GM18909 (cell line): Measurements from ENCODE around the gene STX5.
A peak's percentile ranks its signal among the peaks of the same experiment; 100 is the strongest.
"Not testable (repeated sequence)": the region's sequence is repeated elsewhere in the genome, so short reads cannot be mapped to it uniquely, and the experiment has no call there.

Experiments used
- ATAC-seq: cut with Tn5 transposase; IDR thresholded peaks from one replicate; pipeline ENCODE4 v1.9.1; 2021; ENCODE audit warnings: mild to moderate bottlenecking; ENCODE audit not compliant: unreplicated experiment, poor library complexity

Gene STX5

DNA sequence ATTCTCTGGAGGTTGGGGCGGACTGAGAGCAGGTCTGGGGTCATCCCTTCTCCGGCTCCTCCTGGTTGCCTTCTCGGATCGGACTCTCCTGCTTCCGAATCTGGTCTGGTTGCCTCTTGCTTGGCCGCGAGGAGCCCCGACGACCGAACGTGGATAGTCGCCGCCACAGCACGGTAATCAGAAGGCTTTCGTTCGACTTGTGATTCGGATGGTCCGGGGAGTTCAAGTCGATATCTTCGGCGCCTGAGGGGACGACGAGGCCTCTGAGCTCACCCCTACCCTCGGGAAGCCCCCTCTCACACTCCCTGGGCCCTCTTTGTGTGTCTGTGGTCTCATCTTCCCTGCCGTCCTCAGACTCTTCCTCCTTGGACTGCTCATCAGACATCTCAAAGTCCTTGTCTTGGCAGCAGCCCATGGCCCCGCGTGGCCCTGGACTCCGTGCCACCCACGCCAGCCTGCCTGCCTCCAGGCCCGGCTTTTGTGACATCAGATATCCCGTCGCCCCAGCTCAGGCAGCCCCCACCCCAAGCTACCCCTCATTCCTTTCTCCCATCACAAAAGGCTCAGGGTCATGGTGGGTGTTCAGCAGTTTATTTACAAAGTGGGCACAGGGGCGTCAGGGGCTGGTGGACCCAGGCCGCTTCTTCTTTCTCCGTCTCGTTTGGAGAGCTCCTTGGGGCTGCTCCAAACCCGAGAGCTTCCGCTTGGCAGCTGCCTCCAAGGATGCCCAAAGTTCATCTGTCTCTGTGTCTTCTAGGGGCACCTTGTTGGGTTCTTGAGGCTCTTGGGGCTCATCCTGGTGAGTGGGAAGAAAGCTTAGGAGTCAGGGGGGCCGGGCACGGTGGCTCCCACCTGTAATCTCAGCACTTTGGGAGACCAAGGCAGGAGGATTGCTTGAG lies 734 bp upstream of the STX5 start, which contains the start of gene TEX54:
TEX54 (minus strand) TSS at position 506 of the 899 bp plus-strand sequence.
- ATAC-seq = peak; percentile 16

DNA sequence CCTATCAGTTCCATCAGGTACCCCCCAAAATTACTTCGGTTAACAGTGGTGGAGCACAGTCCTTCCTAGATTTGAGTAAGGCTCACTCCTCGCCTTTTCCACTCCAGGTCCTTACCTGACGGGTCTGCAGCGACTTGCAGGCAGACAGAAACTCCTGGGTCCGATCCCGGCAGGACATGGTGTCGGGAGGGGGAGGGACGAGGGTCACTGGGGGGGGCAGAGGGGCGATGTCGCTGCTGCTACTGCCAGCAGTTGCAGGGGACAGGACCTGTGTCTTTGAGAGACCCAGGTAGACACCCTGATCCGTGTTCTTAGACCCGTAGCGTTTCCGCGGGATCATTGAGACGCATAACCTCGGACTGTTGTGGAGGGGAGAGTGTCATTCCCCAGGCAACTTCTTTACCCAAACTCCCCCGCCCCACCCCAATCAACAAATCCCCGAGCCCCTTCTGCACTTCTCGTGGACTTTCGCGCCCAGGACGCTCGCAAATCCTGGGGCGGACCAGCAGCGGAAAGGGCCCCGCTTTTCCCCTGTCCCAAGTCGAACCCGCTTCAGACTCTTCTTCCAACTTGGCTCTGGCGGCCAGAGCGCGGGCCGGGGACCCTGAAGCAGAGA lies 839 bp downstream of the STX5 start:
- no peak for ATAC-seq

DNA sequence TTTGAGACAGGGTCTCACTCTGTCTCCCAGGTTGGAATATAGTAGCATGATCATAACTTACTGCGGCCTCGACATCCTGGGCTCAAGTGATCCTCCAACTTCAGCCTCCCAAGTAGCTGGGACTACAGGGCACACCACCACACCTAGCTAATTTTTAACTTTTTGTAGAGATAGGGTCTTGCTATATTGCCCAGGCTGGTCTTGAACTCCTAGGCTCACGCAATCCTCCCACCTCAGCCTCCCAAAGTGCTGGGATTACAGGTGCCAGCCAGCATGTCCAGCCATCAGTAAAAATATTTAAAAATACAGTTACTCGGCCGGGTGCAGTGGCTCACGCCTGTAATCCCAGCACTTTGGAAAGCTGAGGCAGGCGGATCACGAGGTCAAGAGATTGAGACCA lies 3.7 kb downstream of the STX5 start:
- not testable (repeated sequence) for ATAC-seq

DNA sequence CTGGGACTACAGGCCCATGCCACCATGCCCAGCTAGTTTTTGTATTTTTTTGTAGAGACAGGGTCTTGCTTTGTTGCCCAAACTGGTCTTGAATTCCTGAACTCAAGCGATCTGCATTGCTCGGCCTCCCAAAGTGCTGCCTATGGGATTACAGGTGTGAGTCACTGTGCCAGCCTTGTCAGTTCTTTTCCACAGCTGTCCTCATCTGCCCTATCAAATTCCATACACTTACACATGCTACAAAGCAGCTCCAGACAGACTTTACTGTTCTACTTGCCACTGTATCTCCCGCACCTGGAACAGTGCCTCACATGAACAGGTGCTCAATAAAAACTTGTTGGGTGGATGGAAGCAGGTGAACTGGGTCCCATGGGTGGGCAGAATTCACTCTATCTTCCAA lies 8.2 kb downstream of the STX5 start:
- ATAC-seq = no peak

DNA sequence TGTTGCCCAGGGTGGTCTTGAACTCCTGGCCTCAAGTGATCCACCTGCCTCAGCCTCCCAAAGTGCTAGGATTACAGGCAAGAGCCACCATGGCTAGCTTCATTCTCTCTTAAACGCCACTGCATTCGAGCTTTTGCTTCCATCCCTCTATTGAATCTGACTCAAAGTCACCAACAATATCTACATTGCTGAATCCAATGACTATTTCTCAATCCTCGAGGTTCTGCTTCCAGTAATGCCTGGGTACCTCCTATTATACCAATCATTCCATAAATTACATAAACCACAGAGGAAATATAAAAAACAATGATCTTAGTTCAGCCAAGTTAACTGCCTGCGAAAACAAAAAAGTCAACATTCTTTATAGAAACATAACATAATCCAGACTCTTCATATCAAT lies 14.7 kb downstream of the STX5 start:
- ATAC-seq = no peak

DNA sequence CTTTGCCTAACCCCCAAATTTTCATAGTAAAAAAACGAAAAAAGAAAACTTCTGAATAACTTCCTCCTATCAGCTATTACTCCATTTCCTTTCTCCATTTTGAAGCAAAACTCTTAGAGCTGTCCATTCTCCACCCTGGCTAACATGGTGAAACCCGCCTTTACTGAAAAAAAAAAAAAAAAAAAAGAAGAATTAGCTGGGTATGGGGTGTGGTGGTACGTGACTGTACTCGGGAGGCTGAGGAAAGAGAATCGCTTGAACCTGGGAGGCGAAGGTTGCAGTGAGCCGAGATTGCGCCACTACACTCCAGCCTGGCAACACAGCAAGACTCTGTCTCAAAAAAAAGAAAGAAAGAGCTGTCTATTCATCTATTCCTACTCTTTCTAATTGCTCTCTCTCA lies 15.3 kb downstream of the STX5 start:
- ATAC-seq = no peak

DNA sequence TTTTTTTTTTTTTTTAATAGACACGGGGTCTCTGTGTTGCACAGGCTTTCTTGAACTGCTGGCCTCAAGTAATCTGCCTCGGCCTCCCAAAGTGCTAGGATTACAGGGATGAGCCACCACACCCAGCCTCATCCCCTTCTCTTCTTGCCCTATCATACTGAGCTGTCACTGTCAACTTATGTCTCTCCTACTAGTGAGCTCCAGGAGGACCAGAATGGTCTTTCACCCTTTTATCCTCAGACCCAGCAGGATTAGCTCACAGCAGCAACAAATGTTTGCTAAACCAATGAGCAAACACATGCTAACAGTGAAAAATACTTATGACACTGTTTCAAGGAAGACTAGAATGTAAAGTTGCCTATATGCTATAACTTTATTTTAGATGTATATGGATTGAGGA lies 20.2 kb downstream of the STX5 start:
- ATAC-seq = no peak

DNA sequence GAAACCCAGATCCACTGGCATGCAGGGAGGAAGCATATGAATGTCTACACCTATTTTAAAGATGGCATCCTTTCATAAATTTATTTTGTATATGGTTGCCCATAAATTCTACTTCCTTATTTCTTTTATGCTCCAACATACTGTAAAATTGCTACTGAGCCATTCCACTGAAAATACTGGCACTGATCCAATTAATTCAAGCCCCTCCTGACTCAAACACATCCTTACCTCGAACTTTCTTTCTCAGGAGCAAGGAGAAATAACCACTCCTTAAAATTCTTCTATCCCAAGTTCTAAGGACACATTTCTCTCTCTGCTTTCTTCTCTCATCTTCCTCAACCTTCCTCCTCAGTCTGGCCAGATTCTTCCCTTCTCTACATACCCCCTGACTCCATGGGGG lies 21.1 kb downstream of the STX5 start:
- ATAC-seq = no peak

DNA sequence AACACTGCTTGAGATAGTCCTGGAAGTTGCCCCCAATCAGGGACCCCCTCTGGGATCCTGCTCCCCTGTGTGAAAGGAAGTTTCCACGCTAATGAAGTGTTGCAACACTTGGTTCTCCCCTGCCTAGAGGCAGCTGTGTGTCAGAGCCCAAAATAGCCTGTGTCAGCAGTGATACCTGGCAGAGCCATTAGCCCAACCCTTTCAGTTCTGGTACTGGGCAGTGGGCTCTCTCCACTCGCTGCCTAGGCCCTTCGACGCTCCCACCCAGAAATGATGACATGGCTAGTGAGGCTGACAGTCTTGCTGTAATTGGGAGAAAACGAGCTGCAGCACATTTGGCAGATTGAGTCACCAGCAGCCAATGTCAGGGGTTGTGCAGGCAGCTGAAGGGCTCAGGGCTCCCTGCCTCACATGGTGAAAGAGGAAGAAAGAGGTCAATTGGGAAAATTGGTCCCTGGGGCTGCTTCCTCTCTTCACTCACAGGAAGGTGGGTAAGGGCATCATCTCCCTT lies 25.2 kb downstream of the STX5 start:
- ATAC-seq = no peak

DNA sequence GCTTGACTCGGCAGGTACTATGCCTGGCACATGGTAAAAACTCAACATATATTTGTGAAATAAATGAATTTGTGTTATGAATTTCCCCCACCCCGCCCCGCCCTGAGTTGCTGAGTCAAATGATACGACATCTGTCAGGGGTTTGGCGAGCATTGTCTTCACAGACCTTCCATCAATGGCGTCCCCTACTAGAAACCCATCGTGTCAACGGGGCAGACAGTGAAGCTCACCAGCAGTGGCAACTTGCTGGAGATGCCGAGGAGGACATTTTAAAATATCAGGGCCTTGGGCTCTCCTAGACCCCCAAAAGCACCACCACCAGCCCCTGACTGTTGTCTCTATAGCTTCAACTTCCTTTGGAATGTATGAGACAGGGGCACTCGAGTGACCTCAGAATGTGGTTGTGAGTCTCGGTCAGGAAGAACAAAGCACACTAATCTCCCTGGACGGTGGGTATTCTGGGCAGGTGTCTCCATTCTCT lies 25.9 kb downstream of the STX5 start:
- no peak for ATAC-seq

DNA sequence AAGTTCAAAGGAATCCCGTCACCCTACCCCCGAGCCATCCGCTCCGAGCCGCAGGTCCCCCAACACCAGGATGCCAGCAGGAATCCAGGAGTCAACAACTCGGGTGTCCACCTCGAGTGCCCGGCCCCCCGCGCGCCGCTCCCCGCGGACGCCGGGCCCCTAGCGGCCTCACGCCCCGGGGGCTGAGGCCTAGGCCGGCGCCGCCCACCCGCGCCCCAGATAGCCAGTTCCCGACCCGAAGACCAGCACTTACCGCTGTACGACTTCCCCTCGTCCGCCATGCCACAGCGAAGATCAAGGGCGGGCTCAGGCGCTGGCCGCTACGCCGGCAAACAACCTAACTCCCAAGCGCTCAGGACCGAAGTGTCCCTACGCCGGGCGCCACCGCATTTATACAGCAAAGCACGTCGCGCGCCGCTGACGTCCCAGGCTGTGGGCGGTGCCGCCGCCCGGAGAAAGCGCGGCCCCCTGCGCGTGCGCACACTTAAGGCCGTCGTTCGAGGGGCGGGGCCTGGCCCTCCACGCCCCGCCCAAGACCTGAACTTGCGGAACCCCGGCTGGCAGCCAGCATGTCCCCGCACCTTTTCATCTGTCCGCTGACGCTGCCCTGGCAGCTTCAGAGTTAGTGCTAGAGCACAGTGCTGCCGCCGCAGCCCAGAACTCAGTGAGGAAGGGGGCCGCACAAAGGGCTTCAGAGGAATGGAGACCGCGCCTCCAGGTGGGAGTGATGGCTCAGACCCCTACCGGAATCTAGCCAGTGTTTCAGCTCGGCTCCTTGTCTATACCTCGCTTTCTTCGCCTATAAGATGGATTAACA lies 26.6 kb downstream of the STX5 start, which contains the start of gene NXF1:
NXF1 (minus strand) TSS at position 365 of the 817 bp plus-strand sequence; CDS start at position 281, 84 bp downstream.
- ATAC-seq = peak; percentile 83

DNA sequence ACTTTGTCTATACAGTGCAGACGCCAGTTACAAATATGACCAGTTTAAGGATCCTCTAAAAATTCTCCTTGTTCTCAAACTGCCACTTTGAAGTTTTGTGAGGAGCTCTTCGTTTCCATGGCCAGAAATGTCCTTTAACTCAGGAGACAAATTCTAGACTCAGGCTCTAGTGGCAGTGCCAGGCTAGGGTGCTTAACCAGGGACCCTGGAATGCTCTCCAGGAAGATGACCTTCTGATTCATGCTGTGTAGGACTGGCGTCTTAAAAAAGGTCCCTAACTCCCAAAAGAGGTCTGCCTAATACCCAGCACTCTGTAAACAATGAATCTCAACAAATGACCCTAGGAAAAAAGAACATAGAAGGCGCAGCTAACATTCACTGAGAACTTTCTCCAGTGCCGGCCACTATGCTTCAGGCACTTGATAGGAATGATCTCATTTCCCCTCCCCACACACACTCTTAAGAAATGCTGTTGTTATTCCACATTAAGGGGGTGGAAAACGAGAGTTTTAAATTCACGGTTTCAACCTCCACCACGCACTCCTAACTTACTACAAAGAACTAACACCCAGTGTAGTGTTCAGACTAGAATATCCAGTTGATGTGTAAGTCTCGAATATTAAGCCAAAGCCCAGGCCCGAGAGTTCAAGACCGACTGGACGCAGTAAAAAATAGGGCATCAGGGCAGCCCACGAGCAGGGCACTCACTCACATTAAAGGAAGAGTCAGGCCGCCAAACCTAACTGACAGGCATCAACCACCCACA lies 27.4 kb downstream of the STX5 start:
- peak; percentile 3 for ATAC-seq

DNA sequence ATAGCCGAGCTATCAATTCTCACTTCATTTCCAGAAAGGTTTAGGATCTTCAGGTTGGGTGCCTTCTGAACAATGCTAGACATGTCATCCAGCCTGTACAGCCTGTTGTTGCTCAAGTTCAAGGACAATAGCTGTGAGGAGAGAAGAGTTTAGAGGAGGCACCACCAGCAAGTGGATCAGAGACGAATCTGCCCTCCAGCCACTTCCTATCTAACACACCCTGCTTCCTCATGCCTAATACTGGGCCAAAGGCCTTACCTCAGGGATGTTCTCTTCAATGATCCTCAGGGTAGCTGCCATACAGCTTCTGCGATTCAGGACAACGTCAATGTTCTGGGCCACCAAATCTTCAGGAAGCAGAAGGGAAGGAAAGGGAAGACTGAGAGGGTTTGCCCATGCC lies 30.8 kb downstream of the STX5 start:
- ATAC-seq = no peak

DNA sequence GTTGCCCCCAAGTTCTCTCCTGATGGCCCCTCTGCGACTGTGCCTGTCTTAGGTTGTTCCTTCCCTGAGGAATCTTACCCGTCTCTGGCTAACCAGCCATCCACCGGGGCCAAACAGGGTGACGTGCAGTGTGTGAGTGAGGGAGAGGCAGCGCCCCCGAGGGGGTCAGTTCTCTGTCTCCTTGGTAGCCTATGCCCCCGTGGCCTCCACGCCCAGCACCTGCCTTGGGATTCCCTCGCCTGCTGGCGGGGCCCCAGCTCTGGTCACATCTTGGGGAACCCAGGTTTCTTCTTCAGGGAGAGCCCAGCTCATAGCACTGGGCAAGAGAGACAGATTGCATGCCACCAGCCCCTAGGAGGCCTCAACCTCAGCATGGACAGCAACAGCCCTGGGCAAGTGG lies 32.4 kb downstream of the STX5 start:
- no peak for ATAC-seq

DNA sequence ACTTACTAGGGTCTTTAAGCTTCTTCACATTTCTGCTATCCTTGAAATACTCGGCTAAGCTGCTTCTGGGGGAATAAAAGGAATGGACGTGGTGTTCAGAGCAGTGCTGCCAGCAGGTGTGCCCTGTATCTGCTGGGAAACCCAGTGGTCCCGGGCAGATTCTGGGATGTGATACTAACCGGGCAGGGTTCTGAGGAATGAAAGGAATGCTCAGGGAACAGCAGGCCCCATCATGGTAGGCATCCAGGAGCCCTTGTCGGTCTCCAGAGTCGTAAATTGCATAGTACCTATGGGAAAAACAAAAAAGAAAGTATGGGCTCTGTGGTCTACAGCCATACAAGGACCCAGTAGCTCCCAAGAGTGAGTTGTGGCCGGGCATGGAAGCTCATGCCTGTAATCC lies 35.6 kb downstream of the STX5 start:
- ATAC-seq = no peak

DNA sequence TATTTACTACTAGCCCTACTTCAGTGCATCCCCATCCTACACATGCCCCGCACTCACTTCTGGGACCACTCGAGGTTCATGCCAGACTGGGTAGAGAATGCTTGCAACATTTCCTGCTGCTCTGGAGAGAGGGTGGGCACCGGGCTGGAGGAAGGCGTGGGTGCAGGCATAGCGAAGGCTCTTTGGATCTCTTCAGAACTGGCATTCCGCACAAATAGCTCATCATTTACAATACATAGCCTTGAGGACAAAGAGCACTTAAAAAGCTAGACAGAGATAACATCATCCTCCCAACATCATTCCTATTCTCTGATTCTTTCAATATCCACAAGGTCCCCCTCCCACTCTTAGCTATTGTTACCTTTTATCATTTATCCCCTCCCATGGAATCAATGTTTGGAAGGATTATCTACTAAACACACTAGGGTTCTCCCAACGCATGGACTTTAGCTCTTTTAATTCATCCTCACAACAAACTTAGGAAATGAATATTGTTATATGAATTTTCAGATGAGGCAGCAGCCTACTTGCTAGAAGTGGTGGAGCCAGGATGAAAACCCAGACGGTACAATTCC lies 37.6 kb downstream of the STX5 start:
- no peak for ATAC-seq

DNA sequence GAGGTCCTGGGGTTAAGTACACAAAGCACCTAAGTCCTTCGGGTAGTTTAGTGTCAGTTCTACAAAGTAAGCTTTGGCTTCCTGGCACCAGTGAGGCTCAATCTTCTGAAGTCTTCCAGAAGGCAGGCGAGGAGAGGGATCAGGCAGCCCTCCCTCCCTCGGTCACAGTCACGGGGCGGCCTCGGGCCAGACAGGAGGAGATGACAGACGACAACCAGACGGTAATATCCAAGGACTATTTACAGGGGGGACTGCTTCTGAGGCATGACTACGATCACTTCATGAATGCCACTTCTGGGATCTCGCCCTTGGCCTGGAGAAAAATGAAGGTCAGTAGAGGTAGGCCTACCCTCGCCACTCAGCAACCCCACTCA lies 39.7 kb downstream of the STX5 start:
- ATAC-seq = no peak

DNA sequence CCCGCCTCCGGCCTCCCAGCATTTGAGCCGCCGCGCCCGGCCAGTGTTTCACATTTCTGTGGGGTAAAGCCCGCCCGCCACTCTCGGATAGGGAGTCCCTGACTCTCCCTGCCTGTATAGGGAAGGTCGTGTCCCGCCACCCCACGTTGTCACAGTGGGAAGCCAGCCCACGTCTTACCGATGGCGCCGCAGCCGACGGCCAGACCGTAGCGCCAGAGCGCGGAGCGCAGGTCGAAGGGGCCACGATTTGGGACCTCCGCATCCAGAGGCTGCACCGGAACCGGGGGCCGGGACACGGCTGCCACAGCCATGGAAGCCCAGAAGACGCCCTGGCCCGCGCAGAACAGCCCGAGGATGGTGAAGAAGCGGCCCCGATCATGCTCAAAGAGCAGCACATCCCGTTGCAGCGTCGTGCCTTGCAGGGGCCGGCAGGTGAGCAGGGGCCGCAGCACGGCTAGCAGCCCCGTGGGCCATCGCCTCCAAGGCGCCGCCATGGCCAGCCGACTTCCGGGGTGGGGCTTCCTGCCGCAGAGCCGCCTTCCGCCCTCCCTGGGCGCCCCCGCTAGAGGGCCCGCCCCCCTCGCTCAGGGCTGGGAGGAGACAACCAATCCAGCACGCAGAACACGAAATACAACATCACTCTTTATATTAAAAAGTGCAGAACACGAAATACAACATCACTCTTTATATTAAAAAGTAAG lies 40.2 kb downstream of the STX5 start, which contains the start of gene TMEM223:
TMEM223 (minus strand) TSS at position 506 of the 701 bp plus-strand sequence; CDS start at position 494, 12 bp downstream.
- ATAC-seq = peak; percentile 75

DNA sequence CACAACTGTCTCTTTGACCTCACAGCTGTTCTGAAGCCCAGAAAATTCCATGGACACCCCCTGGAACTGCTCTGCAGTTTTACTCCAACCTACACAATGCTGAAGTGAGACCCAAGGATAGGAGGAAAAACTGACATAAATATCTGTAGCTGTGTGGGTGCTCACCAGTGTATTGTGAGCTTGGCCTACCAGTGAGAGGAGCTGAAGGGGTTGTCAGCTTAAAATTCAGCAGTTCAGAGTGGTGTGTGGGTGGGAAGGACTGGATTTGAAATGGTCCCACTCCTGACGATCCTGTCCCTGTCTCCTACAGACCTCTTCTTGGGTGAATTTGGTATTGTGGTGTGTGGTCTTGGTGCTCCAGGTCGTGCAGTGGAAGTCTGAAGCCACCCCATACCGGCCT lies 42.3 kb downstream of the STX5 start:
- no peak for ATAC-seq
